Medulla oblongata (tissue), 1 donor: Measurements from ENCODE around the gene PTPRR.
"Not testable (repeated sequence)": the region's sequence is repeated elsewhere in the genome, so short reads cannot be mapped to it uniquely, and the experiment has no call there.

Source experiments
- DNase-seq: peaks from one replicate; pipeline ENCODE4 v3.0.0-alpha.2; 2015; ENCODE audit errors: extremely low spot score

The PTPRR gene

GRCh38 chr12:70840656-70841350, 79.7 kb downstream of the PTPRR start:
- no peak for DNase-seq

GRCh38 chr12:70839544-70839943, 81.0 kb downstream of the PTPRR start:
- DNase-seq, result no peak

GRCh38 chr12:70838127-70838526, 82.4 kb downstream of the PTPRR start:
- no peak for DNase-seq

- DNase-seq, result no peak
These were observed 83.5 kb downstream of the PTPRR start for GRCh38 chr12:70837026-70837425.

- DNase-seq, result no peak
These were observed 84.6 kb downstream of the PTPRR start for GRCh38 chr12:70835948-70836347.

GRCh38 chr12:70831543-70831942, 89.0 kb downstream of the PTPRR start:
- no peak for DNase-seq

- no peak for DNase-seq
These were observed 90.1 kb downstream of the PTPRR start for GRCh38 chr12:70830221-70831061.

- DNase-seq, result no peak
These were observed 91.5 kb downstream of the PTPRR start for GRCh38 chr12:70829070-70829469.

- no peak for DNase-seq
These were observed 92.2 kb downstream of the PTPRR start for GRCh38 chr12:70828351-70828750.

- no peak for DNase-seq
These were observed 94.4 kb downstream of the PTPRR start for GRCh38 chr12:70826156-70826555.

- DNase-seq, result no peak
These were observed 96.0 kb downstream of the PTPRR start for GRCh38 chr12:70824511-70824910.

- peak; percentile 23 for DNase-seq
These were observed 97.2 kb downstream of the PTPRR start for GRCh38 chr12:70823182-70823976.

- no peak for DNase-seq
These were observed 98.1 kb downstream of the PTPRR start for GRCh38 chr12:70822412-70822811.

- DNase-seq, result no peak
These were observed 104.6 kb downstream of the PTPRR start for GRCh38 chr12:70815971-70816391.

- no peak for DNase-seq
These were observed 105.5 kb downstream of the PTPRR start for GRCh38 chr12:70815056-70815455.

- DNase-seq, result no peak
These were observed 107.0 kb downstream of the PTPRR start for GRCh38 chr12:70813559-70813958.

GRCh38 chr12:70812136-70812535, 108.4 kb downstream of the PTPRR start:
- DNase-seq, result no peak

GRCh38 chr12:70809887-70810286, 110.7 kb downstream of the PTPRR start:
- DNase-seq, result no peak

GRCh38 chr12:70807993-70808392, 112.5 kb downstream of the PTPRR start:
- not testable (repeated sequence) for DNase-seq

GRCh38 chr12:70806827-70807226, 113.7 kb downstream of the PTPRR start:
- no peak for DNase-seq

GRCh38 chr12:70806043-70806442, 114.5 kb downstream of the PTPRR start:
- no peak for DNase-seq
